Dedifferentiated amniotic fluid mesenchymal stem cell (primary cell): ENCODE results near the gene LNX1.
"Not testable (repeated sequence)": the region's sequence is repeated elsewhere in the genome, so short reads cannot be mapped to it uniquely, and the experiment has no call there.

Experiments used
- DNase-seq: peaks from one replicate; pipeline ENCODE4 v3.0.0-alpha.2; 2016; ENCODE audit errors: extremely low spot score

The LNX1 gene

GRCh38 chr4:53497487-53498244 is 93.6 kb downstream of the LNX1 start:
- DNase-seq = peak; percentile 88

GRCh38 chr4:53494851-53495250 is 96.4 kb downstream of the LNX1 start:
- no peak for DNase-seq

- peak; percentile 91 for DNase-seq
Observed at GRCh38 chr4:53490965-53491622, 100.2 kb downstream of the LNX1 start.

- peak; percentile 62 for DNase-seq
Observed at GRCh38 chr4:53490161-53490956, 100.9 kb downstream of the LNX1 start.

GRCh38 chr4:53489279-53489889 is 101.9 kb downstream of the LNX1 start:
- no peak for DNase-seq

GRCh38 chr4:53487766-53488165 is 103.5 kb downstream of the LNX1 start:
- DNase-seq = no peak

GRCh38 chr4:53485658-53486040 is 105.6 kb downstream of the LNX1 start:
- no peak for DNase-seq

- DNase-seq = no peak
Observed at GRCh38 chr4:53484911-53485657, 106.2 kb downstream of the LNX1 start.

GRCh38 chr4:53483250-53483649 is 108.0 kb downstream of the LNX1 start:
- DNase-seq = no peak

GRCh38 chr4:53481586-53481985 is 109.7 kb downstream of the LNX1 start:
- no peak for DNase-seq

GRCh38 chr4:53480909-53481308 is 110.4 kb downstream of the LNX1 start:
- no peak for DNase-seq

- peak; percentile 62 for DNase-seq
Observed at GRCh38 chr4:53479736-53480525, 111.4 kb downstream of the LNX1 start.

- peak; percentile 79 for DNase-seq
Observed at GRCh38 chr4:53478671-53479456, 112.4 kb downstream of the LNX1 start.

GRCh38 chr4:53477636-53478035 is 113.7 kb downstream of the LNX1 start:
- DNase-seq = no peak

- DNase-seq = no peak
Observed at GRCh38 chr4:53477038-53477565, 114.2 kb downstream of the LNX1 start.

GRCh38 chr4:53476232-53477037 is 114.9 kb downstream of the LNX1 start:
- DNase-seq = peak; percentile 99

- not testable (repeated sequence) for DNase-seq
Observed at GRCh38 chr4:53466576-53466975, 124.7 kb downstream of the LNX1 start.

- no peak for DNase-seq
Observed at GRCh38 chr4:53465891-53466290, 125.4 kb downstream of the LNX1 start.

- DNase-seq = no peak
Observed at GRCh38 chr4:53465281-53465680, 126.0 kb downstream of the LNX1 start.
